Measurements from ENCODE around the gene ANKRD52.

DNA sequence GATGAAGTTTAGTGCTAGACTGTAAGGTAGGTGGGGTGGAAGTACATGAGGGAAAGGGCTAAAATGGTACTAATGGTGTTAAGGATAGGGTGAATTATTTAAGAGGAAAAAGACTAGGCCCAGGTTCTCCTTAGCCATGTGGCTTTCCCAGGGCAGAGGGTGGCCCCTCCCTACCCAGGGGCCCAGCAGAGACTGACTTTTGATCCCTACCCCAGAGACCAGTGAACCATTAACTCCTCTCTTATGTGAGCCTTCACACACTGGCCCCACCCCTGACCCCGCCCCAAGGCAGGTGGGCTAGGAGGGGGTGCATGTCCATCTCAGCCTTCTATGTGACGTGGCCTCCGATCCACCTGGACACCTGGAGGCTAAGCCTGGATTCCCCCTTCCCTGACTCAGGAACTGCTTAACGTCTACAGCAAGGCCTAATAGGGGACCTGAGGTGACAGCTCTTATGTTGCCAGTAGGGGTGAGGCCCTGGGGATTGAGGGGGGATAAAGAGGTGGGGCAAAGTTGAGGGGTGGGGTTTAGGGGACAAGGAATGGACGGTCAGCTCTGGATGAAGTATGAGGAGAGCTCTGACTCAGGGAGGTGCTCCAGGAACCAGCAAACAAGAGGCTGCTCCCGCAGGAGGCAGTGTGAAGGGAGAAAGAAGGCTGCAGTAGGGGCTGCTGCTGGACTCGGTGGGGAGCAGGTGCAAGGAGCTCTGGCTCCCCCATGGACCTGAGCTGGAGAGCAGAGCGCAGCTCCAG, 27.6 kb downstream of the ANKRD52 start:
- TF ChIP-seq, protein P1, sequence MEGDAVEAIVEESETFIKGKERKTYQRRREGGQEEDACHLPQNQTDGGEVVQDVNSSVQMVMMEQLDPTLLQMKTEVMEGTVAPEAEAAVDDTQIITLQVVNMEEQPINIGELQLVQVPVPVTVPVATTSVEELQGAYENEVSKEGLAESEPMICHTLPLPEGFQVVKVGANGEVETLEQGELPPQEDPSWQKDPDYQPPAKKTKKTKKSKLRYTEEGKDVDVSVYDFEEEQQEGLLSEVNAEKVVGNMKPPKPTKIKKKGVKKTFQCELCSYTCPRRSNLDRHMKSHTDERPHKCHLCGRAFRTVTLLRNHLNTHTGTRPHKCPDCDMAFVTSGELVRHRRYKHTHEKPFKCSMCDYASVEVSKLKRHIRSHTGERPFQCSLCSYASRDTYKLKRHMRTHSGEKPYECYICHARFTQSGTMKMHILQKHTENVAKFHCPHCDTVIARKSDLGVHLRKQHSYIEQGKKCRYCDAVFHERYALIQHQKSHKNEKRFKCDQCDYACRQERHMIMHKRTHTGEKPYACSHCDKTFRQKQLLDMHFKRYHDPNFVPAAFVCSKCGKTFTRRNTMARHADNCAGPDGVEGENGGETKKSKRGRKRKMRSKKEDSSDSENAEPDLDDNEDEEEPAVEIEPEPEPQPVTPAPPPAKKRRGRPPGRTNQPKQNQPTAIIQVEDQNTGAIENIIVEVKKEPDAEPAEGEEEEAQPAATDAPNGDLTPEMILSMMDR (IDR thresholded peaks at IDR 0.05; ENCODE audit: insufficient read depth, low read length, poor library complexity, severe bottlenecking): no peak
- TF ChIP-seq EZH2phosphoT487 (conservative IDR thresholded peaks at IDR 0.05; ENCODE audit: low read length): no peak

Data from SU-DHL-6 (cell line).